Endothelial cell of umbilical vein (primary cell): ENCODE measurements around the gene MTLN.

Source experiments
- EZH2 ChIP-seq: IDR thresholded peaks from 2 replicates; pipeline ENCODE4 v1.6.1; 2012; ENCODE audit warnings: borderline replicate concordance, low read depth, mild to moderate bottlenecking, moderate library complexity, low read length, inconsistent platforms; ENCODE audit not compliant: severe bottlenecking
- FOS ChIP-seq: IDR thresholded peaks from 2 replicates; pipeline ENCODE4 v1.6.1; 2011; ENCODE audit warnings: mild to moderate bottlenecking, low read length, moderate library complexity, borderline replicate concordance; ENCODE audit not compliant: insufficient read depth
- JUN ChIP-seq: IDR thresholded peaks from 2 replicates; pipeline ENCODE4 v1.6.1; 2011; ENCODE audit warnings: borderline replicate concordance, low read depth; ENCODE audit not compliant: insufficient read length, insufficient read depth
- MYC ChIP-seq: IDR thresholded peaks from one replicate; pipeline ENCODE4 v1.6.1; 2011; ENCODE audit warnings: mild to moderate bottlenecking, low read depth, low read length
- POLR2A ChIP-seq: IDR thresholded peaks from 2 replicates; pipeline ENCODE4 v1.6.1; 2012; ENCODE audit warnings: low read depth, mild to moderate bottlenecking, control low read depth, low read length
- POLR2AphosphoS5 ChIP-seq: IDR thresholded peaks from 2 replicates; pipeline ENCODE4 v1.6.1; 2012; ENCODE audit warnings: low read depth, mild to moderate bottlenecking, control low read depth, low read length, moderate library complexity; ENCODE audit not compliant: insufficient read depth
- TF ChIP-seq, protein P1 (sequence below), 2 donors: IDR thresholded peaks; 1 replicate in 1 of 2; 2 replicates in 1 of 2; pipeline ENCODE4 v1.5.1; 2011; ENCODE audit warnings: low read length in 2 of 2, mild to moderate bottlenecking in 2 of 2, moderate library complexity in 2 of 2, control low read depth in 1 of 2, inconsistent platforms in 1 of 2, low read depth in 1 of 2; ENCODE audit not compliant: insufficient read depth in 1 of 2; ENCODE audit errors: extremely low read depth in 1 of 2

DNA sequence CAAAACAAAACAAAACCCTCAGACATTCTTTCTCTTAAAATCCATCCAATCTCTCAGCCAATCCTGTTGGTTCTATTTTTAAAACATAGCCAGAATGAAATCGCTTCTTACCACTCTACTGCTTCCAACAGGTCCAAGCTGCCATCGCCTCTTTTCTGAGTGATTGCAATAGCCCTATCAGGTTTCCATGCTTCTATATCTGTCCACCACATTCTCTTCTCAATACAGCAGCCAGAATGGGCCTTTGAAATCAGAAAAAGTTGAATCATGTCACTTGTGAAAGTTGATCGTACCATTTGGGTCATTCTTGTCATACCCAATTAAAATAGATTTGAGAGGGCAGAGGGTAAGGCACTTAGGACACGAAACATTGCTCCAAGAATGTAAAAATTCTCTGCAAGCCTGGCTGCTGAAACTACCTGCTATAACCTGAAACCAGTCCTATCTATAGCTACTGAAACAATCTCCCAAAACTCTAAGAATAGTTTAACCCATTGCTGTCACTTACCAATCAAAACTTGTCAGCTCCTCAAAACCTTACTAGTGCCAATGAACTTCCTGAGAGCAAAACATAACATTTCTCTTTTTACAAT, 3.3 kb upstream of the MTLN start:
- TF ChIP-seq, protein P1, sequence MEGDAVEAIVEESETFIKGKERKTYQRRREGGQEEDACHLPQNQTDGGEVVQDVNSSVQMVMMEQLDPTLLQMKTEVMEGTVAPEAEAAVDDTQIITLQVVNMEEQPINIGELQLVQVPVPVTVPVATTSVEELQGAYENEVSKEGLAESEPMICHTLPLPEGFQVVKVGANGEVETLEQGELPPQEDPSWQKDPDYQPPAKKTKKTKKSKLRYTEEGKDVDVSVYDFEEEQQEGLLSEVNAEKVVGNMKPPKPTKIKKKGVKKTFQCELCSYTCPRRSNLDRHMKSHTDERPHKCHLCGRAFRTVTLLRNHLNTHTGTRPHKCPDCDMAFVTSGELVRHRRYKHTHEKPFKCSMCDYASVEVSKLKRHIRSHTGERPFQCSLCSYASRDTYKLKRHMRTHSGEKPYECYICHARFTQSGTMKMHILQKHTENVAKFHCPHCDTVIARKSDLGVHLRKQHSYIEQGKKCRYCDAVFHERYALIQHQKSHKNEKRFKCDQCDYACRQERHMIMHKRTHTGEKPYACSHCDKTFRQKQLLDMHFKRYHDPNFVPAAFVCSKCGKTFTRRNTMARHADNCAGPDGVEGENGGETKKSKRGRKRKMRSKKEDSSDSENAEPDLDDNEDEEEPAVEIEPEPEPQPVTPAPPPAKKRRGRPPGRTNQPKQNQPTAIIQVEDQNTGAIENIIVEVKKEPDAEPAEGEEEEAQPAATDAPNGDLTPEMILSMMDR (IDR thresholded peaks at IDR 0.05; ENCODE audit: extremely low read depth in 1 of 2, insufficient read depth in 1 of 2, low read depth in 1 of 2, low read length in 2 of 2) = no peak
- TF ChIP-seq POLR2A (no peak), EZH2 (no peak), JUN (no peak), MYC (no peak), FOS (no peak), POLR2AphosphoS5 (no peak)
